Endodermal cell (in vitro differentiated cells): ENCODE data around the gene RAB19. TPM values are rescaled to one million over a fixed set of nuclear protein-coding genes. Genes with fewer than 3 reads are reported as not detected.
A peak's percentile ranks its signal among the peaks of the same experiment; 100 is the strongest.

Experiments used
- DNase-seq: peaks from one replicate; pipeline ENCODE4 v3.0.0-alpha.2; 2017
- H3K27ac ChIP-seq: 2 replicates; pipeline ENCODE4 v1.5.1; 2013; ENCODE audit warnings: mild to moderate bottlenecking, low read depth, low read length, moderate library complexity
- H3K27me3 ChIP-seq: 2 replicates; pipeline ENCODE4 v1.6.1; 2013; ENCODE audit warnings: mild to moderate bottlenecking, low read length, moderate library complexity; ENCODE audit not compliant: insufficient read depth, control insufficient read depth, poor library complexity, severe bottlenecking
- H3K36me3 ChIP-seq: 2 replicates; pipeline ENCODE4 v1.7.0; 2013; ENCODE audit warnings: mild to moderate bottlenecking, low read length, moderate library complexity; ENCODE audit not compliant: control insufficient read depth, insufficient read depth
- H3K4me1 ChIP-seq: one replicate; pipeline ENCODE4 v1.7.0; 2013; ENCODE audit warnings: low read length; ENCODE audit not compliant: control insufficient read depth, insufficient read depth
- H3K4me3 ChIP-seq: 2 replicates; pipeline ENCODE4 v1.5.1; 2013; ENCODE audit warnings: mild to moderate bottlenecking, low read length, moderate library complexity
- H3K9ac ChIP-seq: 2 replicates; pipeline ENCODE4 v1.6.1; 2013; ENCODE audit warnings: mild to moderate bottlenecking, low read length, moderate library complexity; ENCODE audit not compliant: poor library complexity, severe bottlenecking; ENCODE audit errors: extremely low read depth
- H3K9me3 ChIP-seq: 2 replicates; pipeline ENCODE4 v1.6.1; 2013; ENCODE audit warnings: mild to moderate bottlenecking, low read length, moderate library complexity; ENCODE audit not compliant: control insufficient read depth
- H3K27ac Mint-ChIP-seq: 2 replicates; pipeline ENCODE4 v1.8.0; 2020; ENCODE audit warnings: mixed read lengths
- H3K27me3 Mint-ChIP-seq: 2 replicates; pipeline ENCODE4 v1.8.0; 2021; ENCODE audit warnings: mild to moderate bottlenecking, mixed read lengths; ENCODE audit not compliant: insufficient read depth
- H3K36me3 Mint-ChIP-seq: 2 replicates; pipeline ENCODE4 v1.8.0; 2020; ENCODE audit warnings: low read depth, mixed read lengths
- H3K4me1 Mint-ChIP-seq: 2 replicates; pipeline ENCODE4 v1.8.0; 2020; ENCODE audit warnings: mixed read lengths
- H3K4me3 Mint-ChIP-seq: 2 replicates; pipeline ENCODE4 v1.8.0; 2020; ENCODE audit warnings: mild to moderate bottlenecking, moderate library complexity, mixed read lengths
- H3K9me3 Mint-ChIP-seq: 2 replicates; pipeline ENCODE4 v1.8.0; 2020; ENCODE audit warnings: mild to moderate bottlenecking, mixed read lengths
- WGBS, 2 experiments: methylation state at CpG; one replicate each; pipeline versions ENCODE4 v1.1.5 to v1.1.7; 2013; ENCODE audit warnings: missing lambda C conversion rate in 2 of 2, mixed read lengths in 1 of 2; ENCODE audit not compliant: insufficient coverage in 1 of 2, insufficient read length in 1 of 2; 5-methylcytosine and 5-hydroxymethylcytosine counted together
- total RNA-seq, 2 donors: library from RNA; stranded (reverse); fragmentation: NEBNext Ultra II Directional in 1 of 2; extraction: Animal tissue kit (Norgen Biotek cat#: 25700) in 1 of 2; gene quantifications; 2 replicates in 1 of 2; 3 replicates in 1 of 2; pipeline ENCODE4 v1.2.1, GENCODE V29; 2021
- TF ChIP-seq, protein P1 (sequence below): fragments of 200-600 bp; sonication (generic); conservative IDR thresholded peaks from 2 replicates; pipeline ENCODE4 v1.5.0; 2021; ENCODE audit warnings: antibody characterized with exemption, mild to moderate bottlenecking

RAB19 gene
- total RNA-seq, 2 donors from 2014 or later, result 5.1 to 5.7 TPM

- DNase-seq, result no peak
- Mint-ChIP-seq H3K36me3 (peaks cover 85% of the 10 kb centered on the region), H3K4me1 (peaks cover 53% of the 10 kb centered on the region), H3K27ac (peak overlapping the region; percentile 71), H3K4me3 (no peak overlapping the region), H3K27me3 (no peaks in the 10 kb centered on the region), H3K9me3 (no peaks in the 10 kb centered on the region)
- Histone ChIP-seq H3K9ac (no peak overlapping the region), H3K27me3 (no peaks in the 10 kb centered on the region), H3K9me3 (no peaks in the 10 kb centered on the region), H3K36me3 (peaks cover 91% of the 10 kb centered on the region), H3K27ac (peak overlapping the region; percentile 83), H3K4me1 (peaks cover 7% of the 10 kb centered on the region), H3K4me3 (no peak overlapping the region)
- 83 to 90% methylated on average over 1 to 3 of the region's 3 CpGs for WGBS, 2 experiments
- TF ChIP-seq, protein P1, sequence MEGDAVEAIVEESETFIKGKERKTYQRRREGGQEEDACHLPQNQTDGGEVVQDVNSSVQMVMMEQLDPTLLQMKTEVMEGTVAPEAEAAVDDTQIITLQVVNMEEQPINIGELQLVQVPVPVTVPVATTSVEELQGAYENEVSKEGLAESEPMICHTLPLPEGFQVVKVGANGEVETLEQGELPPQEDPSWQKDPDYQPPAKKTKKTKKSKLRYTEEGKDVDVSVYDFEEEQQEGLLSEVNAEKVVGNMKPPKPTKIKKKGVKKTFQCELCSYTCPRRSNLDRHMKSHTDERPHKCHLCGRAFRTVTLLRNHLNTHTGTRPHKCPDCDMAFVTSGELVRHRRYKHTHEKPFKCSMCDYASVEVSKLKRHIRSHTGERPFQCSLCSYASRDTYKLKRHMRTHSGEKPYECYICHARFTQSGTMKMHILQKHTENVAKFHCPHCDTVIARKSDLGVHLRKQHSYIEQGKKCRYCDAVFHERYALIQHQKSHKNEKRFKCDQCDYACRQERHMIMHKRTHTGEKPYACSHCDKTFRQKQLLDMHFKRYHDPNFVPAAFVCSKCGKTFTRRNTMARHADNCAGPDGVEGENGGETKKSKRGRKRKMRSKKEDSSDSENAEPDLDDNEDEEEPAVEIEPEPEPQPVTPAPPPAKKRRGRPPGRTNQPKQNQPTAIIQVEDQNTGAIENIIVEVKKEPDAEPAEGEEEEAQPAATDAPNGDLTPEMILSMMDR, result no peak
Measured at GRCh38 chr7:140458201-140458600, 54.3 kb downstream of the RAB19 start.

- DNase-seq, result no peak
- no peaks in the 10 kb centered on the region for H3K9me3 Mint-ChIP-seq
- H3K4me1 ChIP-seq, result peaks cover 7% of the 10 kb centered on the region
- H3K9ac ChIP-seq, result no peak overlapping the region
- no peaks in the 10 kb centered on the region for H3K27me3 ChIP-seq
- H3K4me3 Mint-ChIP-seq, result no peak overlapping the region
- no peaks in the 10 kb centered on the region for H3K9me3 ChIP-seq
- TF ChIP-seq, protein P1, result no peak
- H3K36me3 Mint-ChIP-seq, result peaks cover 81% of the 10 kb centered on the region
- peak overlapping the region; percentile 83 for H3K27ac ChIP-seq
- no peak overlapping the region for H3K4me3 ChIP-seq
- peaks cover 48% of the 10 kb centered on the region for H3K4me1 Mint-ChIP-seq
- H3K27ac Mint-ChIP-seq, result peak overlapping the region; percentile 8
- H3K27me3 Mint-ChIP-seq, result no peaks in the 10 kb centered on the region
- WGBS, 2 experiments, result 70 to 90% methylated on average over 4 to 8 of the region's 8 CpGs
- H3K36me3 ChIP-seq, result peaks cover 88% of the 10 kb centered on the region
Measured at GRCh38 chr7:140458916-140459315, 55.1 kb downstream of the RAB19 start.

DNA sequence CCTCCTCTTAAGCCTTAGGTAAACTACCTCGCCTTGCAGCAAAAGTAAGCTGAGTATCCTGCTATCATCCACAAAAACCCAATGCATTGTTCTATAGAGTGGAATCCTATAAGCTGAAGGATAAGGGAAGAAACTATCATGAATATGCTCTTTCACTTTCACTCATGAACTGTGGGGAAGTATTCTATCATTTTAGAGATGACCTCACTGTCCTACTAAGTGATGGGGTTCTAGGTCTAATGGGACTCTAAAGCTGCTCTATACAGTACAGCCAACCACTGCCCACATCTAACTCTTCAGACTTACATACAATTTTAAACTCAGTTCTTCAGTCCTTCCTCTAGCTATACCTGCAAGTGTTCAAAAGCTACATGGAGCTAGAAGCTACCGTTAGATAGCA, 59.3 kb downstream of the RAB19 start:
- H3K9me3 Mint-ChIP-seq, result no peaks in the 10 kb centered on the region
- Histone ChIP-seq H3K36me3 (peaks cover 86% of the 10 kb centered on the region), H3K4me1 (no peaks in the 10 kb centered on the region), H3K9me3 (no peaks in the 10 kb centered on the region), H3K9ac (no peak overlapping the region), H3K27me3 (no peaks in the 10 kb centered on the region), H3K4me3 (no peak overlapping the region), H3K27ac (no peak overlapping the region)
- no peak overlapping the region for H3K27ac Mint-ChIP-seq
- TF ChIP-seq, protein P1, result no peak
- H3K27me3 Mint-ChIP-seq, result no peaks in the 10 kb centered on the region
- H3K4me3 Mint-ChIP-seq, result no peak overlapping the region
- 85 to 100% methylated on average over 1 to 2 of the region's 2 CpGs for WGBS, 2 experiments
- no peak for DNase-seq
- H3K4me1 Mint-ChIP-seq, result peaks cover 13% of the 10 kb centered on the region
- H3K36me3 Mint-ChIP-seq, result peaks cover 72% of the 10 kb centered on the region
